Activated effector memory CD4-positive, alpha-beta T cell treated with anti-CD3 and anti-CD28 coated beads, Interleukin-2, amount 50 U/mL, for 16 hours (primary cell): ENCODE measurements around the gene CD27.
"Not testable (repeated sequence)": the region's sequence is repeated elsewhere in the genome, so short reads cannot be mapped to it uniquely, and the experiment has no call there.

Source experiments
- DNase-seq: peaks from one replicate; pipeline ENCODE4 v3.0.0-alpha.2; 2020

Gene CD27

GRCh38 chr12:6444704-6445688 lies at the start of gene CD27:
Gene CD27, plus strand, starts transcription at chr12:6444955. Its CDS starts 141 bp downstream, at chr12:6445096.
- DNase-seq = peak; percentile 67

GRCh38 chr12:6396031-6396430 lies 48.7 kb upstream of the CD27 start:
- DNase-seq = peak; percentile 21

GRCh38 chr12:6399884-6400644 lies 44.7 kb upstream of the CD27 start:
- DNase-seq = peak; percentile 12

- no peak for DNase-seq
Measured at GRCh38 chr12:6404390-6404789, 40.4 kb upstream of the CD27 start.

- DNase-seq = no peak
Measured at GRCh38 chr12:6405963-6406362, 38.8 kb upstream of the CD27 start.

- peak; percentile 10 for DNase-seq
Measured at GRCh38 chr12:6407236-6407954, 37.4 kb upstream of the CD27 start.

GRCh38 chr12:6416596-6416995 lies 28.2 kb upstream of the CD27 start:
- no peak for DNase-seq

- DNase-seq = no peak
Measured at GRCh38 chr12:6418796-6419195, 26.0 kb upstream of the CD27 start.

GRCh38 chr12:6420364-6420763 lies 24.4 kb upstream of the CD27 start:
- DNase-seq = no peak

- DNase-seq = peak; percentile 89
Measured at GRCh38 chr12:6423267-6424007, 21.3 kb upstream of the CD27 start.

- DNase-seq = no peak
Measured at GRCh38 chr12:6424008-6424347, 20.8 kb upstream of the CD27 start.

- no peak for DNase-seq
Measured at GRCh38 chr12:6424866-6425265, 19.9 kb upstream of the CD27 start.

GRCh38 chr12:6425590-6426531 lies 18.9 kb upstream of the CD27 start:
- DNase-seq = peak; percentile 65

GRCh38 chr12:6426882-6427671 lies 17.7 kb upstream of the CD27 start:
- peak; percentile 95 for DNase-seq

GRCh38 chr12:6427796-6428195 lies 17.0 kb upstream of the CD27 start:
- not testable (repeated sequence) for DNase-seq

GRCh38 chr12:6428326-6428725 lies 16.4 kb upstream of the CD27 start:
- DNase-seq = no peak

GRCh38 chr12:6430124-6430989 lies 14.4 kb upstream of the CD27 start:
- peak; percentile 79 for DNase-seq

- peak; percentile 61 for DNase-seq
Measured at GRCh38 chr12:6432991-6433390, 11.8 kb upstream of the CD27 start.
